OCI-LY1 (cell line): Measurements from ENCODE around the gene TRAPPC5.
A peak's percentile ranks its signal among the peaks of the same experiment; 100 is the strongest.

Source experiments
- H2AFZ ChIP-seq: fragments of 200-600 bp; sonication (generic), shearing (Covaris generic); 2 replicates; pipeline ENCODE4 v1.6.0; 2014; ENCODE audit warnings: antibody characterized with exemption, mild to moderate bottlenecking, low read length
- H3F3A ChIP-seq: fragments of 200-600 bp; sonication (generic), shearing (Covaris generic); 2 replicates; pipeline ENCODE4 v1.6.0; 2014; ENCODE audit warnings: mild to moderate bottlenecking, antibody characterized with exemption, low read length, moderate library complexity; ENCODE audit not compliant: insufficient read depth
- H3K27ac ChIP-seq: fragments of 200-600 bp; sonication (generic); 2 replicates; pipeline ENCODE4 v1.5.1; 2014; ENCODE audit warnings: low read length, mixed run types, mild to moderate bottlenecking, low read depth; ENCODE audit not compliant: poor library complexity, severe bottlenecking
- H3K27me3 ChIP-seq: fragments of 200-600 bp; sonication (generic); 2 replicates; pipeline ENCODE4 v1.6.0; 2014; ENCODE audit warnings: antibody characterized with exemption, mild to moderate bottlenecking, low read length, moderate library complexity; ENCODE audit not compliant: insufficient read depth
- H3K36me3 ChIP-seq: fragments of 200-600 bp; sonication (generic); 2 replicates; pipeline ENCODE4 v1.6.1; 2014; ENCODE audit warnings: mild to moderate bottlenecking, antibody characterized with exemption, low read length, moderate library complexity, mixed read lengths; ENCODE audit not compliant: insufficient read depth
- H3K4me1 ChIP-seq: fragments of 200-600 bp; sonication (generic); 2 replicates; pipeline ENCODE4 v1.5.1; 2014; ENCODE audit warnings: mild to moderate bottlenecking, low read length, moderate library complexity; ENCODE audit not compliant: insufficient read depth, severe bottlenecking
- H3K4me2 ChIP-seq: fragments of 200-600 bp; sonication (generic), shearing (Covaris generic); 2 replicates; pipeline ENCODE4 v1.6.1; 2014; ENCODE audit warnings: low read length
- H3K4me3 ChIP-seq: fragments of 200-600 bp; sonication (generic); 2 replicates; pipeline ENCODE4 v1.5.1; 2014; ENCODE audit warnings: low read length, low read depth, mild to moderate bottlenecking, mixed read lengths; ENCODE audit not compliant: poor library complexity, severe bottlenecking
- H3K79me2 ChIP-seq: fragments of 200-600 bp; shearing (Covaris generic); 2 replicates; pipeline ENCODE4 v1.6.1; 2016; ENCODE audit warnings: mixed run types, low read length, mixed read lengths; ENCODE audit not compliant: insufficient read depth
- H3K9ac ChIP-seq: fragments of 200-600 bp; sonication (generic), shearing (Covaris generic); 2 replicates; pipeline ENCODE4 v1.6.1; 2014; ENCODE audit warnings: mild to moderate bottlenecking, low read length, mixed read lengths
- H3K9me2 ChIP-seq: fragments of 200-600 bp; sonication (generic), shearing (Covaris generic); 2 replicates; pipeline ENCODE4 v1.6.1; 2014; ENCODE audit warnings: low read depth, mild to moderate bottlenecking, low read length, mixed read lengths
- H3K9me3 ChIP-seq: fragments of 200-600 bp; shearing (Covaris generic); 2 replicates; pipeline ENCODE4 v1.6.1; 2014; ENCODE audit warnings: low read length, mixed read lengths
- H4K20me1 ChIP-seq: fragments of 200-600 bp; sonication (generic), shearing (Covaris generic); 2 replicates; pipeline ENCODE4 v1.6.0; 2016; ENCODE audit warnings: mild to moderate bottlenecking, low read length; ENCODE audit not compliant: insufficient read depth
- CTCF ChIP-seq: fragments of 200-600 bp; sonication (generic), shearing (Covaris generic); IDR thresholded peaks from 2 replicates; pipeline ENCODE4 v1.5.1; 2017; ENCODE audit warnings: mild to moderate bottlenecking, antibody characterized with exemption, low read length, moderate library complexity, mixed read lengths
- EZH2 ChIP-seq: fragments of 200-600 bp; sonication (generic), shearing (Covaris generic); IDR thresholded peaks from 2 replicates; pipeline ENCODE4 v1.8.0; 2017; ENCODE audit warnings: borderline replicate concordance, mixed run types, mild to moderate bottlenecking, antibody characterized with exemption, low read length, moderate library complexity, mixed read lengths

The TRAPPC5 gene

GRCh38 chr19:7636691-7637373 is 43.8 kb upstream of the TRAPPC5 start, which contains the start of gene STXBP2:
STXBP2 (plus strand) TSS chr19:7637110; CDS start chr19:7637150, 40 bp downstream.
- H3K27ac ChIP-seq, result peak within 1 kb of the TSS; percentile 18
- H3K36me3 ChIP-seq, result no peaks in the 10 kb centered on the region; the same call in 1 of the 2 replicates
- H3K27me3 ChIP-seq, result no peaks in the 10 kb centered on the region
- H3K4me1 ChIP-seq, result peaks cover 13% of the 10 kb centered on the region
- H3K9me2 ChIP-seq, result no peaks in the 10 kb centered on the region
- H3K79me2 ChIP-seq, result no peaks in the 10 kb centered on the region
- no peaks in the 10 kb centered on the region for H3K9me3 ChIP-seq
- TF ChIP-seq CTCF (no peak), EZH2 (no peak)
- peak within 1 kb of the TSS; percentile 99 for H3K4me2 ChIP-seq
- H4K20me1 ChIP-seq, result no peaks in the 10 kb centered on the region
- H3K9ac ChIP-seq, result peak within 1 kb of the TSS; percentile 99
- H2AFZ ChIP-seq, result no peak within 1 kb of the TSS
- H3K4me3 ChIP-seq, result peak within 1 kb of the TSS; percentile 100
- no peaks in the 10 kb centered on the region; the same call in 1 of the 2 replicates for H3F3A ChIP-seq

- Histone ChIP-seq H2AFZ (no peak overlapping the region), H3K79me2 (no peaks in the 10 kb centered on the region), H3K4me1 (peaks cover 13% of the 10 kb centered on the region)
These were observed 43.0 kb upstream of the TRAPPC5 start for GRCh38 chr19:7637374-7638256.

More at GRCh38 chr19:7637374-7638256, 43.0 kb upstream of the TRAPPC5 start:
- H3K36me3 ChIP-seq, result no peaks in the 10 kb centered on the region; the same call in 1 of the 2 replicates
- H3K27me3 ChIP-seq, result no peaks in the 10 kb centered on the region
- H3K4me2 ChIP-seq, result peak overlapping the region; percentile 99
- no peaks in the 10 kb centered on the region; the same call in 1 of the 2 replicates for H3F3A ChIP-seq
- H3K9ac ChIP-seq, result peak overlapping the region; percentile 99
- TF ChIP-seq CTCF (no peak), EZH2 (no peak)
- peak overlapping the region; percentile 100 for H3K4me3 ChIP-seq
- H4K20me1 ChIP-seq, result no peaks in the 10 kb centered on the region
- H3K9me3 ChIP-seq, result no peaks in the 10 kb centered on the region
- peak overlapping the region; percentile 18 for H3K27ac ChIP-seq
- no peaks in the 10 kb centered on the region for H3K9me2 ChIP-seq
